ENCODE measurements around the gene KCND2.

Gene KCND2

GRCh38 chr7:120467676-120468075, 194.7 kb downstream of the KCND2 start:
- H3K27me3 ChIP-seq (ENCODE audit: control insufficient read depth, insufficient read depth, low read length) = no peaks in the 10 kb centered on the region
- H3K4me3 ChIP-seq (ENCODE audit: low read depth, low read length) = no peak overlapping the region
- no peak overlapping the region for H3K9ac ChIP-seq (ENCODE audit: low read depth, low read length)
- H3K4me1 ChIP-seq (ENCODE audit: control insufficient read depth, insufficient read depth, low read length) = no peaks in the 10 kb centered on the region
- H3K36me3 ChIP-seq (ENCODE audit: control insufficient read depth, insufficient read depth, low read length) = no peaks in the 10 kb centered on the region
- H3K9me3 ChIP-seq (ENCODE audit: control insufficient read depth, insufficient read depth, low read length) = no peaks in the 10 kb centered on the region

GRCh38 chr7:120468611-120469010, 195.6 kb downstream of the KCND2 start:
- no peak overlapping the region for H3K9ac ChIP-seq (ENCODE audit: low read depth, low read length)

GRCh38 chr7:120472892-120473291, 199.9 kb downstream of the KCND2 start:
- Histone ChIP-seq H3K27me3 (ENCODE audit: control insufficient read depth, insufficient read depth, low read length) (no peaks in the 10 kb centered on the region), H3K4me1 (ENCODE audit: control insufficient read depth, insufficient read depth, low read length) (peaks cover 6% of the 10 kb centered on the region), H3K9me3 (ENCODE audit: control insufficient read depth, insufficient read depth, low read length) (no peaks in the 10 kb centered on the region), H3K4me3 (ENCODE audit: low read depth, low read length) (no peak overlapping the region), H3K9ac (ENCODE audit: low read depth, low read length) (no peak overlapping the region), H3K36me3 (ENCODE audit: control insufficient read depth, insufficient read depth, low read length) (no peaks in the 10 kb centered on the region)

More at GRCh38 chr7:120468611-120469010, 195.6 kb downstream of the KCND2 start:
- H3K9me3 ChIP-seq (ENCODE audit: control insufficient read depth, insufficient read depth, low read length) = no peaks in the 10 kb centered on the region
- H3K27me3 ChIP-seq (ENCODE audit: control insufficient read depth, insufficient read depth, low read length) = no peaks in the 10 kb centered on the region
- H3K4me1 ChIP-seq (ENCODE audit: control insufficient read depth, insufficient read depth, low read length) = no peaks in the 10 kb centered on the region
- H3K4me3 ChIP-seq (ENCODE audit: low read depth, low read length) = no peak overlapping the region
- H3K36me3 ChIP-seq (ENCODE audit: control insufficient read depth, insufficient read depth, low read length) = no peaks in the 10 kb centered on the region

- no peaks in the 10 kb centered on the region for H3K9me3 ChIP-seq (ENCODE audit: control insufficient read depth, insufficient read depth, low read length)
- peaks cover 6% of the 10 kb centered on the region for H3K4me1 ChIP-seq (ENCODE audit: control insufficient read depth, insufficient read depth, low read length)
- H3K36me3 ChIP-seq (ENCODE audit: control insufficient read depth, insufficient read depth, low read length) = no peaks in the 10 kb centered on the region
- no peak overlapping the region for H3K4me3 ChIP-seq (ENCODE audit: low read depth, low read length)
- no peaks in the 10 kb centered on the region for H3K27me3 ChIP-seq (ENCODE audit: control insufficient read depth, insufficient read depth, low read length)
- no peak overlapping the region for H3K9ac ChIP-seq (ENCODE audit: low read depth, low read length)
Measured at GRCh38 chr7:120473352-120473751, 200.4 kb downstream of the KCND2 start.

GRCh38 chr7:120475994-120476393, 203.0 kb downstream of the KCND2 start:
- H3K4me1 ChIP-seq (ENCODE audit: control insufficient read depth, insufficient read depth, low read length) = peaks cover 6% of the 10 kb centered on the region
- no peak overlapping the region for H3K9ac ChIP-seq (ENCODE audit: low read depth, low read length)
- H3K36me3 ChIP-seq (ENCODE audit: control insufficient read depth, insufficient read depth, low read length) = no peaks in the 10 kb centered on the region

GRCh38 chr7:120480472-120480871, 207.5 kb downstream of the KCND2 start:
- Histone ChIP-seq H3K4me3 (ENCODE audit: low read depth, low read length) (no peak overlapping the region), H3K4me1 (ENCODE audit: control insufficient read depth, insufficient read depth, low read length) (peaks cover 6% of the 10 kb centered on the region), H3K9ac (ENCODE audit: low read depth, low read length) (no peak overlapping the region), H3K9me3 (ENCODE audit: control insufficient read depth, insufficient read depth, low read length) (no peaks in the 10 kb centered on the region), H3K36me3 (ENCODE audit: control insufficient read depth, insufficient read depth, low read length) (no peaks in the 10 kb centered on the region), H3K27me3 (ENCODE audit: control insufficient read depth, insufficient read depth, low read length) (no peaks in the 10 kb centered on the region)

More at GRCh38 chr7:120475994-120476393, 203.0 kb downstream of the KCND2 start:
- Histone ChIP-seq H3K27me3 (ENCODE audit: control insufficient read depth, insufficient read depth, low read length) (no peaks in the 10 kb centered on the region), H3K4me3 (ENCODE audit: low read depth, low read length) (no peak overlapping the region), H3K9me3 (ENCODE audit: control insufficient read depth, insufficient read depth, low read length) (no peaks in the 10 kb centered on the region)

GRCh38 chr7:120480930-120481329, 208.0 kb downstream of the KCND2 start:
- H3K36me3 ChIP-seq (ENCODE audit: control insufficient read depth, insufficient read depth, low read length) = no peaks in the 10 kb centered on the region
- no peaks in the 10 kb centered on the region for H3K9me3 ChIP-seq (ENCODE audit: control insufficient read depth, insufficient read depth, low read length)
- no peak overlapping the region for H3K9ac ChIP-seq (ENCODE audit: low read depth, low read length)
- no peak overlapping the region for H3K4me3 ChIP-seq (ENCODE audit: low read depth, low read length)
- H3K27me3 ChIP-seq (ENCODE audit: control insufficient read depth, insufficient read depth, low read length) = no peaks in the 10 kb centered on the region
- H3K4me1 ChIP-seq (ENCODE audit: control insufficient read depth, insufficient read depth, low read length) = peaks cover 6% of the 10 kb centered on the region

- Histone ChIP-seq H3K36me3 (ENCODE audit: control insufficient read depth, insufficient read depth, low read length) (no peaks in the 10 kb centered on the region), H3K4me3 (ENCODE audit: low read depth, low read length) (no peak overlapping the region), H3K9ac (ENCODE audit: low read depth, low read length) (no peak overlapping the region), H3K4me1 (ENCODE audit: control insufficient read depth, insufficient read depth, low read length) (peaks cover 7% of the 10 kb centered on the region), H3K9me3 (ENCODE audit: control insufficient read depth, insufficient read depth, low read length) (no peaks in the 10 kb centered on the region), H3K27me3 (ENCODE audit: control insufficient read depth, insufficient read depth, low read length) (no peaks in the 10 kb centered on the region)
Measured at GRCh38 chr7:120486164-120486563, 213.2 kb downstream of the KCND2 start.

- H3K4me1 ChIP-seq (ENCODE audit: control insufficient read depth, insufficient read depth, low read length) = peaks cover 3% of the 10 kb centered on the region
- H3K36me3 ChIP-seq (ENCODE audit: control insufficient read depth, insufficient read depth, low read length) = no peaks in the 10 kb centered on the region
- H3K4me3 ChIP-seq (ENCODE audit: low read depth, low read length) = no peak overlapping the region
- no peak overlapping the region for H3K9ac ChIP-seq (ENCODE audit: low read depth, low read length)
- no peaks in the 10 kb centered on the region for H3K9me3 ChIP-seq (ENCODE audit: control insufficient read depth, insufficient read depth, low read length)
- H3K27me3 ChIP-seq (ENCODE audit: control insufficient read depth, insufficient read depth, low read length) = no peaks in the 10 kb centered on the region
Measured at GRCh38 chr7:120502132-120502531, 229.2 kb downstream of the KCND2 start.

GRCh38 chr7:120502825-120503224, 229.8 kb downstream of the KCND2 start:
- Histone ChIP-seq H3K4me3 (ENCODE audit: low read depth, low read length) (no peak overlapping the region), H3K4me1 (ENCODE audit: control insufficient read depth, insufficient read depth, low read length) (peaks cover 3% of the 10 kb centered on the region), H3K9me3 (ENCODE audit: control insufficient read depth, insufficient read depth, low read length) (no peaks in the 10 kb centered on the region), H3K9ac (ENCODE audit: low read depth, low read length) (no peak overlapping the region), H3K27me3 (ENCODE audit: control insufficient read depth, insufficient read depth, low read length) (no peaks in the 10 kb centered on the region), H3K36me3 (ENCODE audit: control insufficient read depth, insufficient read depth, low read length) (no peaks in the 10 kb centered on the region)

GRCh38 chr7:120504386-120504785, 231.4 kb downstream of the KCND2 start:
- H3K36me3 ChIP-seq (ENCODE audit: control insufficient read depth, insufficient read depth, low read length) = no peaks in the 10 kb centered on the region
- no peak overlapping the region for H3K9ac ChIP-seq (ENCODE audit: low read depth, low read length)
- H3K4me3 ChIP-seq (ENCODE audit: low read depth, low read length) = no peak overlapping the region
- no peaks in the 10 kb centered on the region for H3K27me3 ChIP-seq (ENCODE audit: control insufficient read depth, insufficient read depth, low read length)
- H3K9me3 ChIP-seq (ENCODE audit: control insufficient read depth, insufficient read depth, low read length) = no peaks in the 10 kb centered on the region
- H3K4me1 ChIP-seq (ENCODE audit: control insufficient read depth, insufficient read depth, low read length) = peaks cover 3% of the 10 kb centered on the region

- peaks cover 3% of the 10 kb centered on the region for H3K4me1 ChIP-seq (ENCODE audit: control insufficient read depth, insufficient read depth, low read length)
- H3K4me3 ChIP-seq (ENCODE audit: low read depth, low read length) = no peak overlapping the region
- no peak overlapping the region for H3K9ac ChIP-seq (ENCODE audit: low read depth, low read length)
- H3K36me3 ChIP-seq (ENCODE audit: control insufficient read depth, insufficient read depth, low read length) = no peaks in the 10 kb centered on the region
- H3K9me3 ChIP-seq (ENCODE audit: control insufficient read depth, insufficient read depth, low read length) = no peaks in the 10 kb centered on the region
- H3K27me3 ChIP-seq (ENCODE audit: control insufficient read depth, insufficient read depth, low read length) = no peaks in the 10 kb centered on the region
Measured at GRCh38 chr7:120505770-120506169, 232.8 kb downstream of the KCND2 start.

GRCh38 chr7:120512701-120513100, 239.7 kb downstream of the KCND2 start:
- no peaks in the 10 kb centered on the region for H3K27me3 ChIP-seq (ENCODE audit: control insufficient read depth, insufficient read depth, low read length)
- no peaks in the 10 kb centered on the region for H3K36me3 ChIP-seq (ENCODE audit: control insufficient read depth, insufficient read depth, low read length)
- H3K9me3 ChIP-seq (ENCODE audit: control insufficient read depth, insufficient read depth, low read length) = no peaks in the 10 kb centered on the region
- H3K4me3 ChIP-seq (ENCODE audit: low read depth, low read length) = no peak overlapping the region
- H3K4me1 ChIP-seq (ENCODE audit: control insufficient read depth, insufficient read depth, low read length) = peaks cover 2% of the 10 kb centered on the region
- H3K9ac ChIP-seq (ENCODE audit: low read depth, low read length) = no peak overlapping the region

Data from iPS-15b (cell line).